ENCODE data around the gene GLDC.

The GLDC gene

GRCh38 chr9:6620353-6620752 is 25.2 kb downstream of the GLDC start:
- no peak for DNase-seq (ENCODE audit: low spot score)

- DNase-seq (ENCODE audit: low spot score) = no peak
Measured at GRCh38 chr9:6619909-6620308, 25.6 kb downstream of the GLDC start.

GRCh38 chr9:6616951-6617602 is 28.5 kb downstream of the GLDC start:
- DNase-seq (ENCODE audit: low spot score) = no peak

GRCh38 chr9:6614489-6614888 is 31.0 kb downstream of the GLDC start:
- no peak for DNase-seq (ENCODE audit: low spot score)

GRCh38 chr9:6611865-6612264 is 33.7 kb downstream of the GLDC start:
- no peak for DNase-seq (ENCODE audit: low spot score)

- DNase-seq (ENCODE audit: low spot score) = no peak
Measured at GRCh38 chr9:6610073-6610472, 35.5 kb downstream of the GLDC start.

GRCh38 chr9:6609497-6610016 is 36.0 kb downstream of the GLDC start:
- DNase-seq (ENCODE audit: low spot score) = no peak

GRCh38 chr9:6605202-6605601 is 40.3 kb downstream of the GLDC start:
- no peak for DNase-seq (ENCODE audit: low spot score)

- DNase-seq (ENCODE audit: low spot score) = no peak
Measured at GRCh38 chr9:6600426-6600825, 45.1 kb downstream of the GLDC start.

GRCh38 chr9:6600006-6600405 is 45.5 kb downstream of the GLDC start:
- no peak for DNase-seq (ENCODE audit: low spot score)

GRCh38 chr9:6598249-6598725 is 47.2 kb downstream of the GLDC start:
- no peak for DNase-seq (ENCODE audit: low spot score)

GRCh38 chr9:6592791-6593190 is 52.7 kb downstream of the GLDC start:
- DNase-seq (ENCODE audit: low spot score) = no peak

- no peak for DNase-seq (ENCODE audit: low spot score)
Measured at GRCh38 chr9:6592231-6592630, 53.3 kb downstream of the GLDC start.

- DNase-seq (ENCODE audit: low spot score) = peak; percentile 60
Measured at GRCh38 chr9:6590772-6591384, 54.7 kb downstream of the GLDC start.

- no peak for DNase-seq (ENCODE audit: low spot score)
Measured at GRCh38 chr9:6590334-6590733, 55.2 kb downstream of the GLDC start.

GRCh38 chr9:6584881-6585597 is 60.5 kb downstream of the GLDC start:
- peak; percentile 53 for DNase-seq (ENCODE audit: low spot score)

GRCh38 chr9:6581253-6581652 is 64.3 kb downstream of the GLDC start:
- DNase-seq (ENCODE audit: low spot score) = no peak

- no peak for DNase-seq (ENCODE audit: low spot score)
Measured at GRCh38 chr9:6579613-6580012, 65.9 kb downstream of the GLDC start.

- no peak for DNase-seq (ENCODE audit: low spot score)
Measured at GRCh38 chr9:6576987-6577386, 68.5 kb downstream of the GLDC start.

- no peak for DNase-seq (ENCODE audit: low spot score)
Measured at GRCh38 chr9:6575324-6576034, 70.0 kb downstream of the GLDC start.

- no peak for DNase-seq (ENCODE audit: low spot score)
Measured at GRCh38 chr9:6567140-6567591, 78.4 kb downstream of the GLDC start.

GRCh38 chr9:6566409-6567139 is 79.0 kb downstream of the GLDC start:
- DNase-seq (ENCODE audit: low spot score) = peak; percentile 54

Data from LoVo (cell line).